Peyer's patch (tissue), 4 donors: ENCODE measurements around the gene TMSB4X.

Experiments
- CTCF ChIP-seq, 6 experiments: fragments of 450-650 bp in 4 of 6; fragments of 200-600 bp in 2 of 6; sonication (generic) in 1 of 6; IDR thresholded peaks; one replicate each; pipeline ENCODE4 v1.5.1; 2017 to 2019; ENCODE audit warnings: antibody characterized with exemption in 6 of 6, mild to moderate bottlenecking in 3 of 6, moderate library complexity in 1 of 6
- POLR2A ChIP-seq, 2 donors: fragments of 450-650 bp; IDR thresholded peaks; one replicate each; pipeline ENCODE4 v1.5.1; 2017; ENCODE audit warnings: antibody characterized with exemption in 2 of 2, mild to moderate bottlenecking in 2 of 2, moderate library complexity in 2 of 2

- no peak for TF ChIP-seq CTCF (IDR thresholded peaks at IDR 0.05)
- TF ChIP-seq POLR2A (IDR thresholded peaks at IDR 0.05): no peak
These were observed 34.4 kb downstream of the TMSB4X start for GRCh38 chrX:13009273-13009672.
